ENCODE data around the gene SLC35F3.

The SLC35F3 gene

GRCh38 chr1:234219711-234220110, 315.2 kb downstream of the SLC35F3 start:
- TF ChIP-seq FOXP2 (optimal IDR thresholded peaks at IDR 0.05; ENCODE audit: borderline replicate concordance, extremely low read depth, extremely low read length, insufficient read depth) (no peak), REST (IDR thresholded peaks at IDR 0.05; ENCODE audit: insufficient read depth in 1 of 2, low read depth in 2 of 2, low read length in 2 of 2) (no peak), SIN3A (IDR thresholded peaks at IDR 0.05; ENCODE audit: borderline replicate concordance, insufficient read depth, low read length) (no peak), POLR2AphosphoS5 (IDR thresholded peaks at IDR 0.05; ENCODE audit: low read depth, low read length) (no peak), TAF1 (IDR thresholded peaks at IDR 0.05; ENCODE audit: borderline replicate concordance, insufficient read depth, low read length) (no peak)

GRCh38 chr1:234221601-234222000, 317.1 kb downstream of the SLC35F3 start:
- TF ChIP-seq SIN3A (IDR thresholded peaks at IDR 0.05; ENCODE audit: borderline replicate concordance, insufficient read depth, low read length) (no peak), POLR2AphosphoS5 (IDR thresholded peaks at IDR 0.05; ENCODE audit: low read depth, low read length) (no peak), FOXP2 (optimal IDR thresholded peaks at IDR 0.05; ENCODE audit: borderline replicate concordance, extremely low read depth, extremely low read length, insufficient read depth) (no peak), REST (IDR thresholded peaks at IDR 0.05; ENCODE audit: insufficient read depth in 1 of 2, low read depth in 2 of 2, low read length in 2 of 2) (no peak), TAF1 (IDR thresholded peaks at IDR 0.05; ENCODE audit: borderline replicate concordance, insufficient read depth, low read length) (no peak)

GRCh38 chr1:234222561-234223280, 318.2 kb downstream of the SLC35F3 start:
- TF ChIP-seq TAF1 (IDR thresholded peaks at IDR 0.05; ENCODE audit: borderline replicate concordance, insufficient read depth, low read length): no peak
- no peak for TF ChIP-seq POLR2AphosphoS5 (IDR thresholded peaks at IDR 0.05; ENCODE audit: low read depth, low read length)
- TF ChIP-seq SIN3A (IDR thresholded peaks at IDR 0.05; ENCODE audit: borderline replicate concordance, insufficient read depth, low read length): no peak
- no peak for TF ChIP-seq FOXP2 (optimal IDR thresholded peaks at IDR 0.05; ENCODE audit: borderline replicate concordance, extremely low read depth, extremely low read length, insufficient read depth)

GRCh38 chr1:234226113-234226818, 321.8 kb downstream of the SLC35F3 start:
- TF ChIP-seq SIN3A (IDR thresholded peaks at IDR 0.05; ENCODE audit: borderline replicate concordance, insufficient read depth, low read length) (no peak), REST (IDR thresholded peaks at IDR 0.05; ENCODE audit: insufficient read depth in 1 of 2, low read depth in 2 of 2, low read length in 2 of 2) (no peak)

GRCh38 chr1:234226819-234227165, 322.3 kb downstream of the SLC35F3 start:
- TF ChIP-seq POLR2AphosphoS5 (IDR thresholded peaks at IDR 0.05; ENCODE audit: low read depth, low read length) (no peak), REST (IDR thresholded peaks at IDR 0.05; ENCODE audit: insufficient read depth in 1 of 2, low read depth in 2 of 2, low read length in 2 of 2) (no peak), TAF1 (IDR thresholded peaks at IDR 0.05; ENCODE audit: borderline replicate concordance, insufficient read depth, low read length) (no peak), SIN3A (IDR thresholded peaks at IDR 0.05; ENCODE audit: borderline replicate concordance, insufficient read depth, low read length) (no peak), FOXP2 (optimal IDR thresholded peaks at IDR 0.05; ENCODE audit: borderline replicate concordance, extremely low read depth, extremely low read length, insufficient read depth) (no peak)

Measured in PFSK-1 (cell line).